Lung (tissue), 12 donors: ENCODE results near the gene RAI1. TPM values are rescaled to one million over a fixed set of nuclear protein-coding genes. Genes with fewer than 3 reads are reported as not detected.

Source experiments
- ATAC-seq: fragments of 200-7000 bp; cut with Tn5 transposase; one replicate; pipeline ENCODE4 v1.9.1; 2020; ENCODE audit warnings: moderate number of reproducible peaks; ENCODE audit not compliant: insufficient read depth, low FRiP score
- DNase-seq, 3 donors: peaks; one replicate each; pipeline ENCODE4 v3.0.0-alpha.2; 2013 to 2017
- H3K27ac ChIP-seq, 2 donors: one replicate each; pipeline ENCODE4 v1.5.1; 2013; ENCODE audit warnings: mild to moderate bottlenecking in 2 of 2, moderate library complexity in 2 of 2, control low read depth in 1 of 2, inconsistent platforms in 1 of 2, low read depth in 1 of 2, low read length in 1 of 2
- H3K27me3 ChIP-seq, 3 donors: one replicate each; pipeline ENCODE4 v1.5.1; 2013; ENCODE audit warnings: low read length in 2 of 3; ENCODE audit not compliant: control insufficient read depth in 3 of 3, insufficient read depth in 3 of 3
- H3K36me3 ChIP-seq, 4 donors: one replicate each; pipeline ENCODE4 v1.5.1; 2013; ENCODE audit warnings: low read length in 4 of 4, mild to moderate bottlenecking in 1 of 4, moderate library complexity in 1 of 4; ENCODE audit not compliant: control insufficient read depth in 4 of 4, insufficient read depth in 4 of 4
- H3K4me1 ChIP-seq, 5 donors: one replicate each; pipeline ENCODE4 v1.5.1; 2013; ENCODE audit warnings: low read length in 5 of 5, mild to moderate bottlenecking in 2 of 5, moderate library complexity in 1 of 5; ENCODE audit not compliant: control insufficient read depth in 5 of 5, insufficient read depth in 5 of 5
- H3K4me3 ChIP-seq: one replicate; pipeline ENCODE4 v1.5.1; 2013; ENCODE audit warnings: mild to moderate bottlenecking, control low read depth, moderate library complexity
- H3K9ac ChIP-seq, 2 donors: one replicate each; pipeline ENCODE4 v1.5.1; 2013; ENCODE audit warnings: low read length in 2 of 2, control low read depth in 1 of 2; ENCODE audit not compliant: insufficient read depth in 1 of 2
- H3K9me3 ChIP-seq, 4 donors: one replicate each; pipeline ENCODE4 v1.5.1; 2013; ENCODE audit warnings: low read length in 3 of 4, mild to moderate bottlenecking in 1 of 4, moderate library complexity in 1 of 4; ENCODE audit not compliant: control insufficient read depth in 4 of 4, insufficient read depth in 3 of 4
- WGBS, 2 donors: extraction: QIAGEN DNeasy Blood & Tissue Kit; methylation state at CpG; one replicate each; pipeline ENCODE4 v1.1.7; 2013; 5-methylcytosine and 5-hydroxymethylcytosine counted together
- polyA plus RNA-seq, 2 donors: library from polyadenylated mRNA; stranded (reverse); fragments of 200-250 nt; gene quantifications; one replicate each; pipeline ENCODE4 v1.2.1, GENCODE V29; 2013
- total RNA-seq, 2 donors: library from RNA; depleted of rRNA in 1 of 2; stranded (reverse); fragments of >200 nt in 1 of 2; gene quantifications; one replicate each; pipeline ENCODE4 v1.2.1, GENCODE V29; 2014 to 2021
- TF ChIP-seq, protein P1 (sequence below): IDR thresholded peaks from 2 replicates; pipeline ENCODE4 v1.5.1; 2012; ENCODE audit warnings: mild to moderate bottlenecking; ENCODE audit errors: control extremely low read depth, extremely low read depth
- donor health status: control.
- donor health status: control.
- donor health status: Bipolar disorder and iron deficiency.
- donor health status: healthy.
- donor health status: DM: yes; HTN: yes; CAD: no.

Gene RAI1
- total and polyA plus RNA-seq, 4 donors = 14.5 to 44.4 (median 28.3) TPM

DNA sequence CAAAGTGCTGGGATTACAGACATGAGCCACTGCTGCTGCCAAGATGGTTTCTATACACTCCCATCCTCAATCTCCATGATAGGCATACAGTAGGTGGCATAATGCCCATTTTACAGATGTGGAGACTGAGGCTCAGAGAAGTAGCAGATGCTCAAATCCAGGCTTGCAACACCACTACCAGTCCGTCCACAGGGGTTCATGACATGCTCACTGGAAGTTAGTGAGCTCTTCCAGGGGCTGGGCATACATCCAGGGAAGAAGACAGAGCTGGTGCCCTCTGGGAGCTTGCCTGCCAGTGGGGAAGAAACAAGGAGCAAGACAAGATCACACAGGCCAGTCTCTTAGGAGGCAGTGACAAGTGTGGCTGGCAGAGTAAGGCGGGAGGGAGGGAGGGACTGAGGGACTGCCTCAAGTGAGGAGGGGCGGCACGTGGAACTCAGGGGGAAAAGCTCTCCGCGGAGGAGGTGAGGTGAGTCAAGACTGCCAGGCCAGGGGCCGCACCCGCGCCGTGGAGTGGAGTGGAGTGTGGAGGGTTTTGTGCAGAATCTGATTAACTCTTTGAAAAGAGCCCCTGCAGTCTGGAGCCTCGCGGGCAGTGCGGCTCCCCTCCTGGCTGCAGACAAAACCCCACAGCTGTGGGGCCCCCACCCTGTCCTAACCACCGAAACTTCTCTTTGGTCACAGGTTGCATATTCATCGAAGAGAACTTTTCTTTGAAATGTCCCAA lies 127.6 kb downstream of the RAI1 start:
- Histone ChIP-seq H3K9me3 (no peaks in the 10 kb centered on the region), H3K27ac (no peak overlapping the region), H3K36me3 (peaks cover 0 to 37% (median 23%) of the 10 kb centered on the region in 4 donors), H3K27me3 (no peaks in the 10 kb centered on the region), H3K4me3 (no peak overlapping the region), H3K9ac (no peak overlapping the region), H3K4me1 (peaks cover 0 to 35% (median 9%) of the 10 kb centered on the region in 5 donors)
- TF ChIP-seq, protein P1, sequence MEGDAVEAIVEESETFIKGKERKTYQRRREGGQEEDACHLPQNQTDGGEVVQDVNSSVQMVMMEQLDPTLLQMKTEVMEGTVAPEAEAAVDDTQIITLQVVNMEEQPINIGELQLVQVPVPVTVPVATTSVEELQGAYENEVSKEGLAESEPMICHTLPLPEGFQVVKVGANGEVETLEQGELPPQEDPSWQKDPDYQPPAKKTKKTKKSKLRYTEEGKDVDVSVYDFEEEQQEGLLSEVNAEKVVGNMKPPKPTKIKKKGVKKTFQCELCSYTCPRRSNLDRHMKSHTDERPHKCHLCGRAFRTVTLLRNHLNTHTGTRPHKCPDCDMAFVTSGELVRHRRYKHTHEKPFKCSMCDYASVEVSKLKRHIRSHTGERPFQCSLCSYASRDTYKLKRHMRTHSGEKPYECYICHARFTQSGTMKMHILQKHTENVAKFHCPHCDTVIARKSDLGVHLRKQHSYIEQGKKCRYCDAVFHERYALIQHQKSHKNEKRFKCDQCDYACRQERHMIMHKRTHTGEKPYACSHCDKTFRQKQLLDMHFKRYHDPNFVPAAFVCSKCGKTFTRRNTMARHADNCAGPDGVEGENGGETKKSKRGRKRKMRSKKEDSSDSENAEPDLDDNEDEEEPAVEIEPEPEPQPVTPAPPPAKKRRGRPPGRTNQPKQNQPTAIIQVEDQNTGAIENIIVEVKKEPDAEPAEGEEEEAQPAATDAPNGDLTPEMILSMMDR = no peak
- no peak for ATAC-seq
- peak in 2 of 3 donors; percentile 30 to 31 for DNase-seq
- WGBS, 2 donors = 65 to 72% methylated on average over 15 of the region's 15 CpGs

DNA sequence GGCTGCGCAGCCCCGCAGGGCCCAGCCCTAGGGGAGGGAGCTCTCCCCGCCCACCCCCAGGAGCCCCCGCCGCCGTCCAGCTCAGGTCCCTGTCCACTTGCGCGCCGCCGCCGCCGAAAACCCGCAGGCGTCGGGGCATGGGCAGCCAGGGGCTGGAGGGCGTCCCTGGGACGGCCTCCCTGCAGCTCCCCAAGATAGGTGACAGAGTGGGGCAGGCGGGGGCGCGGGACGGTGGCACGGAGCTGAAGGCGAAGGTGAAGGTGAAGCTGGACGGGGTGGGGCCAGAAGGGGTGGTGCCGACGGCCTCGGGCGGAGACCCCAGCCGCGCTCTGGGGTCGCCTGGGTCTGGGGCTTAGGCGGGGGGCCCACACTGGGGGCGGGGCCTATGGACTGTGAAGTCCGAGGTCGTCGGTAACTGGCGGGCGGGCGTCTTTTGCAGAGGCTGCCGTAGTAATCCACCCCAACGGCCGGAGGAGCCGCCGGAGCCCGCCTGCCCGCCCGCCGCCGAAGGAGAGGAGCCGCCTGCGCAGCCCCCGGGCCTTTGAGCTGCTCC lies 128.3 kb downstream of the RAI1 start:
- Histone ChIP-seq H3K4me1 (peaks cover 0 to 35% (median 9%) of the 10 kb centered on the region in 5 donors), H3K9ac (no peak overlapping the region), H3K4me3 (no peak overlapping the region), H3K36me3 (peaks cover 0 to 39% (median 16%) of the 10 kb centered on the region in 4 donors), H3K9me3 (no peaks in the 10 kb centered on the region), H3K27ac (no peak overlapping the region), H3K27me3 (no peaks in the 10 kb centered on the region)
- TF ChIP-seq, protein P1 = no peak
- ATAC-seq (no peak), DNase-seq (no peak)
- WGBS, 2 donors = 79 to 83% methylated on average over 46 to 52 of the region's 52 CpGs

DNA sequence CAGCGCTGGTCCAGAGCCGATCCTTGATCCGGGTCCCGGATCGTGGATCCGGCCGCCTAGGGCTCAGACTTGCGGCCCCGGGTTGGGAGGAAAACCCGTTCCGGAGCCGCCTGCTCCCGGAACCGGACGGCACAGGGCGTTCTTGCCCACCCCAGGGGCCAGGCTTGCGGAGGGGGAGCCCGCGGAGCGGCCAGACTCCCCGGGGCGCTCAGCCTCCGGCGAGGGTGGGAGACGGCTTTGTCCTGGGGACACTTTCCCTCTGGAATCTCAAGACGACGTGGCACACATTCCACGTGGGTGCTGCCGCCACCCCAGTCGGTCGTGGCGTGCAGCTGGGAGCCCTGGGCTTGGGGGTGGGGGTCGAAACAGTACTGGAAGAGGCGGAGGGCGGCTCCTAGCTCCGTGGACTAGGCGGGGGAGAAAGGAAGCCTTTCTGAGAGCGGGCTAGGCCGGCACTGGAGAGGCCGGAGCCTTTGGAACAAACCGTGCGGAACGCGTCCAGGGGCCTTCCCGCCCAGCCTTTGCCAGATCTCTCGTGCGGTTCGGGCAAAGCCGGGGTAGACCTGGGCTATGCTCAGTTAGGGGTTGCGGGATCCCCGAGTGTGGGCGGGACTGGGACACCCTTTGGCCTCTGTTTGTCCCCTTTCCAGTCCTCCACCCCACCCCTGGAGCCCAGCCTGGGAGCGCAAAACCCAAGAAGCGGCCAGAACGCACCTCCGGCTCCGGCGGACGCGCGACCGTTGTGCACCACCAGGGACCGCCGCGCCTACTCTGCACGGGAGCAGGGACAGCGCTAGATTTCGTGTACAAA lies 129.0 kb downstream of the RAI1 start:
- H3K27ac ChIP-seq = no peak overlapping the region
- ATAC-seq (no peak), DNase-seq (peak; percentile 72 to 82 (median 75))

More for the DNA sequence above, 129.0 kb downstream of the RAI1 start:
- H3K9ac ChIP-seq = no peak overlapping the region
- peaks cover 0 to 42% (median 15%) of the 10 kb centered on the region in 4 donors for H3K36me3 ChIP-seq
- TF ChIP-seq, protein P1 = no peak
- WGBS, 2 donors = 73 to 79% methylated on average over 67 to 68 of the region's 68 CpGs
- no peaks in the 10 kb centered on the region for H3K27me3 ChIP-seq
- H3K4me1 ChIP-seq = peaks cover 0 to 35% (median 9%) of the 10 kb centered on the region in 5 donors
- no peaks in the 10 kb centered on the region for H3K9me3 ChIP-seq
- H3K4me3 ChIP-seq = no peak overlapping the region
